CD4-positive, alpha-beta T cell (primary cell): ENCODE data around the gene CLEC10A. TPM values are rescaled to one million over a fixed set of nuclear protein-coding genes. Genes with fewer than 3 reads are reported as not detected.

Experiments used
- ATAC-seq: fragments of 200-7000 bp; cut with Tn5 transposase; one replicate; pipeline ENCODE4 v1.10.0; 2022; ENCODE audit warnings: mild to moderate bottlenecking; ENCODE audit not compliant: poor library complexity
- CTCF ChIA-PET: fragments of 350-600 bp; sonication (Branson Sonifier 250); formaldehyde crosslinking; loops from one replicate; lab custom pipeline; 2021; ENCODE audit warnings: antibody characterized with exemption, inconsistent platforms; lab: Charles Lee
- POLR2A ChIA-PET: fragments of 350-600 bp; sonication (Branson Sonifier 250); formaldehyde crosslinking; loops from one replicate; lab custom pipeline; 2021; ENCODE audit warnings: antibody characterized with exemption, inconsistent platforms; lab: Charles Lee
- DNase-seq, 14 experiments: peaks; one replicate each; pipeline ENCODE4 v3.0.0-alpha.2; 2013 to 2020; ENCODE audit warnings: mixed read lengths in 2 of 14
- H3K27ac ChIP-seq, 2 donors: one replicate each; pipeline versions ENCODE4 v1.5.1 to v1.7.0; 2013; ENCODE audit warnings: low read length in 2 of 2, low read depth in 1 of 2, mild to moderate bottlenecking in 1 of 2
- H3K27me3 ChIP-seq, 2 experiments: 1 replicate in 1 of 2; 2 replicates in 1 of 2; pipeline versions ENCODE4 v1.6.1 to v1.7.0; 2013; ENCODE audit warnings: low read length in 2 of 2, control low read depth in 1 of 2, mild to moderate bottlenecking in 1 of 2, moderate library complexity in 1 of 2; ENCODE audit not compliant: insufficient read depth in 2 of 2, control insufficient read depth in 1 of 2
- H3K36me3 ChIP-seq: one replicate; pipeline ENCODE4 v1.6.1; 2013; ENCODE audit warnings: low read length, control low read depth; ENCODE audit not compliant: insufficient read depth
- H3K4me1 ChIP-seq: one replicate; pipeline ENCODE4 v1.6.1; 2013; ENCODE audit warnings: low read length, control low read depth; ENCODE audit not compliant: insufficient read depth
- H3K4me3 ChIP-seq: one replicate; pipeline ENCODE4 v1.5.1; 2013; ENCODE audit warnings: mild to moderate bottlenecking, low read length, moderate library complexity
- H3K9me3 ChIP-seq, 2 experiments: 1 replicate in 1 of 2; 2 replicates in 1 of 2; pipeline versions ENCODE4 v1.6.1 to v1.7.0; 2013; ENCODE audit warnings: low read length in 2 of 2, mild to moderate bottlenecking in 2 of 2, control low read depth in 1 of 2, moderate library complexity in 1 of 2; ENCODE audit not compliant: control insufficient read depth in 1 of 2, insufficient read depth in 1 of 2
- H3K27ac Mint-ChIP-seq: one replicate; pipeline ENCODE4 v1.8.0; 2020; ENCODE audit warnings: mixed read lengths
- H3K27me3 Mint-ChIP-seq: one replicate; pipeline ENCODE4 v1.8.0; 2021; ENCODE audit warnings: mixed read lengths
- H3K36me3 Mint-ChIP-seq: one replicate; pipeline ENCODE4 v1.8.0; 2021; ENCODE audit warnings: low read depth, mixed read lengths
- H3K4me1 Mint-ChIP-seq: one replicate; pipeline ENCODE4 v1.8.0; 2021; ENCODE audit warnings: low read depth, mixed read lengths
- H3K4me3 Mint-ChIP-seq: one replicate; pipeline ENCODE4 v1.8.0; 2020; ENCODE audit warnings: mild to moderate bottlenecking, mixed read lengths
- H3K9me3 Mint-ChIP-seq: one replicate; pipeline ENCODE4 v1.8.0; 2020; ENCODE audit warnings: mixed read lengths
- CTCF ChIP-seq: fragments of 200-600 bp; IDR thresholded peaks from one replicate; pipeline ENCODE4 v1.8.0; 2022; ENCODE audit warnings: antibody characterized with exemption, mild to moderate bottlenecking
- intact Hi-C, 2 experiments: fragments of 100-400 bp; cut with DNase I in 1 of 2; cut with micrococcal nuclease in 1 of 2; formaldehyde crosslinking; loops; one replicate each; pipeline versions ENCODE4 v1.15.1 to v1.9.0; 2023 to 2025; cut with DNase I, micrococcal nuclease
- total RNA-seq, 174 experiments: library from RNA in 2 of 174; stranded (reverse) in 2 of 174; gene quantifications; one replicate each; pipeline ENCODE4 v1.2.3 and lab custom pipeline; 2021 to 2026

CLEC10A gene
- total RNA-seq, 2 experiments from 2014 or later = 0.59 to 0.96 TPM

- Mint-ChIP-seq H3K9me3 (peaks cover 15% of the 10 kb centered on the region), H3K27ac (no peak overlapping the region), H3K36me3 (no peaks in the 10 kb centered on the region), H3K4me1 (no peaks in the 10 kb centered on the region), H3K27me3 (peaks cover 5% of the 10 kb centered on the region), H3K4me3 (no peak overlapping the region)
- Histone ChIP-seq H3K4me3 (no peak overlapping the region), H3K36me3 (no peaks in the 10 kb centered on the region), H3K27me3 (no peaks in the 10 kb centered on the region), H3K4me1 (no peaks in the 10 kb centered on the region), H3K9me3 (peaks cover 13 to 17% of the 10 kb centered on the region in 2 experiments), H3K27ac (no peak overlapping the region)
- intact Hi-C loops = no loop called here
- no peak for DNase-seq
- POLR2A ChIA-PET = no interaction called here
- CTCF ChIA-PET = no interaction called here
- no peak for ATAC-seq
- no peak for TF ChIP-seq CTCF
Observed at GRCh38 chr17:7068268-7068667, 11.8 kb downstream of the CLEC10A start.

GRCh38 chr17:7067198-7067597 is 12.9 kb downstream of the CLEC10A start:
- ChIA-PET POLR2A (no interaction called here), CTCF (no interaction called here)
- no peak overlapping the region for H3K27ac ChIP-seq
- Mint-ChIP-seq H3K9me3 (peaks cover 15% of the 10 kb centered on the region), H3K4me1 (no peaks in the 10 kb centered on the region), H3K36me3 (no peaks in the 10 kb centered on the region), H3K27me3 (peaks cover 9% of the 10 kb centered on the region), H3K27ac (no peak overlapping the region), H3K4me3 (no peak overlapping the region)
- intact Hi-C loops = no loop called here
- no peak overlapping the region for H3K4me3 ChIP-seq
- no peak for TF ChIP-seq CTCF
- H3K9me3 ChIP-seq = peaks cover 13 to 17% of the 10 kb centered on the region in 2 experiments
- H3K27me3 ChIP-seq = no peaks in the 10 kb centered on the region
- no peak for ATAC-seq
- H3K4me1 ChIP-seq = no peaks in the 10 kb centered on the region
- no peak for DNase-seq
- H3K36me3 ChIP-seq = no peaks in the 10 kb centered on the region

DNA sequence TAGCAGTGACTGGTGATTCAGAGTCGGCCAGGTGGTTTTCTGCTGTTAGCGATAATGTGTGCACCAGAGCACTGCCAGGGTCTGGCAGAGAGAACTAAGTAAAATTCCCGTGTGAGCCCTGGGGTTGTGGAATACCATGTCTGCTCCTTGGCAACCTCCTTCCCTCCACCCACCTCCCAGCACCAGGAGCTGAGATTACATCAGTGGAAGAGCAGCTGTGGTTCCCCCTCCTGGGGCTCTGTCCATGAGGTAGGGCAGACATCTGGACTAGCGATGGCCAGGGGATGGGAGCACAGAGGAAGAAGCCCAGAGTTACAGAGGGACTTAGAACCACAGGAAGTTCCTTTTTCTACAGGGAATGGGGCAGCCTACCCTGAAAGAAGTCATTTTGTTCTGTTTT is 15.8 kb downstream of the CLEC10A start:
- POLR2A ChIA-PET = no interaction called here
- no peaks in the 10 kb centered on the region for H3K36me3 ChIP-seq
- intact Hi-C loops = loop anchor here in 1 of 2 experiments (5.0 kb wide), 1 partner anchor 33 kb away; no protein-coding TSS in a partner anchor
- H3K9me3 ChIP-seq = peaks cover 9 to 17% of the 10 kb centered on the region in 2 experiments
- no peaks in the 10 kb centered on the region for H3K4me1 ChIP-seq
- ATAC-seq = no peak
- TF ChIP-seq CTCF = no peak
- H3K27me3 Mint-ChIP-seq = peaks cover 14% of the 10 kb centered on the region
- H3K27me3 ChIP-seq = no peaks in the 10 kb centered on the region
- no peaks in the 10 kb centered on the region for H3K36me3 Mint-ChIP-seq
- no peak for DNase-seq
- H3K4me3 ChIP-seq = no peak overlapping the region
- H3K4me1 Mint-ChIP-seq = no peaks in the 10 kb centered on the region
- no peak overlapping the region for H3K4me3 Mint-ChIP-seq
- H3K27ac Mint-ChIP-seq = no peak overlapping the region
- CTCF ChIA-PET = no interaction called here
- peaks cover 14% of the 10 kb centered on the region for H3K9me3 Mint-ChIP-seq
- no peak overlapping the region for H3K27ac ChIP-seq
